GM21515 (cell line): ENCODE measurements around the gene HIPK2.
"Not testable (repeated sequence)": the region's sequence is repeated elsewhere in the genome, so short reads cannot be mapped to it uniquely, and the experiment has no call there.

Experiments
- ATAC-seq: cut with Tn5 transposase; IDR thresholded peaks from one replicate; pipeline ENCODE4 v1.9.1; 2021; ENCODE audit not compliant: unreplicated experiment

HIPK2 gene

DNA sequence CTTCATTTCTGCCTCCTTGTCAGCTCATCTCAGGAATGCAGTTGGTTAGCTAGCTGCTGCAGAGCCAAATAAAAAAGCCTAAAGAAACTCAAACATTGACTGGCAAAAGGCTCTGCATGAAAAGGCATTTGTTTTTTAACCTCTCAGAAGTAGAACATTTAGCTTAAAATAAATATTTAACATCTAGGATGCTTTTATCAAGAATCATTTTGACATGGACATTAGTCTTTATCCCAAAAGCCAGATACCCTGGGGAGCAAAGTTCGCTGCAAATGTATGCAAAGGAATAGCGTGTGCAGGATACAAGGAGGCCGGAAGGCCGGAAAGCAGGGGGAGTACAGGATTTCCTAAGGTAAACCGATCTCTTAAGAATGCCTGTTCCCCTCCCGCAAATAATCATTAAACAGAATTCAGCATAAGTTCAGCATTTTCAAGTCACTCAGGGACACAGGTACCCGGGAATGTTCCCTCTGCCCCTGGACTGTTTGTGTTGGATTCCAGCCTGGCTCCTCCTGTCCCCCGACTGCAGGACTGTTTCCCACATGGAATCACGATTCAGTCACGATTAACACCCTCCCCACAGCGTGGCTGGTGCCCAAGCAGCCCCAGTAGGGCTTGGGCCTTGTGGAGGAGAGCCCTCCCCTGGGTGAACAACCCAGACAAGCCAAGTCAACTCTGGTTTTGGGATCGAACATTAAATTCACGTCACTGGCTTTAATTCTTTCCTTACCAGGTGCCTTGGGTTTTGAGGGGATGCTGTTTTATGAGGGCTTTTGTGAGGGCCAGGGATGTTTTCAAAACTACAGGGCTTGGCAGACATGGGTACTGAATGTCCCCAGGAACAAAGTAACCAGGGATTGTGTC is 97.8 kb downstream of the HIPK2 start:
- no peak for ATAC-seq

DNA sequence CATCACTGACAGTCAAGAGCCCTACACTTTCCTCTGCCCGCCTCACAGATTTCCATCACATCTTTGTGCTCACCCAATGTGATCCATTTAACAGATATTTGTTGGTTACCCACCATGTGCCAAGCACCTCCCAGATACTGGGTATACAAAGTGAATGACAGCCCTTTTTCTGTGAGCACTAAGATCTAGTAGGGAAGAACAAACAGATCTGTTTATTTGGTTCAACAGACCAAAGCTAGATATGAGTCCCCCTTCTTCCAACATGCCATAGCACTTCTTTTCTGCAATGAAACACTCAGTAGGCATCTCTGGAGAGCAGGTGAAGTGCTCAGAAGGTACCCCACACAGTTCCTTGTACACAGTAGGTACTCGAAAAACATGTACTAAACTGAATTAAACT is 101.4 kb downstream of the HIPK2 start:
- no peak for ATAC-seq

DNA sequence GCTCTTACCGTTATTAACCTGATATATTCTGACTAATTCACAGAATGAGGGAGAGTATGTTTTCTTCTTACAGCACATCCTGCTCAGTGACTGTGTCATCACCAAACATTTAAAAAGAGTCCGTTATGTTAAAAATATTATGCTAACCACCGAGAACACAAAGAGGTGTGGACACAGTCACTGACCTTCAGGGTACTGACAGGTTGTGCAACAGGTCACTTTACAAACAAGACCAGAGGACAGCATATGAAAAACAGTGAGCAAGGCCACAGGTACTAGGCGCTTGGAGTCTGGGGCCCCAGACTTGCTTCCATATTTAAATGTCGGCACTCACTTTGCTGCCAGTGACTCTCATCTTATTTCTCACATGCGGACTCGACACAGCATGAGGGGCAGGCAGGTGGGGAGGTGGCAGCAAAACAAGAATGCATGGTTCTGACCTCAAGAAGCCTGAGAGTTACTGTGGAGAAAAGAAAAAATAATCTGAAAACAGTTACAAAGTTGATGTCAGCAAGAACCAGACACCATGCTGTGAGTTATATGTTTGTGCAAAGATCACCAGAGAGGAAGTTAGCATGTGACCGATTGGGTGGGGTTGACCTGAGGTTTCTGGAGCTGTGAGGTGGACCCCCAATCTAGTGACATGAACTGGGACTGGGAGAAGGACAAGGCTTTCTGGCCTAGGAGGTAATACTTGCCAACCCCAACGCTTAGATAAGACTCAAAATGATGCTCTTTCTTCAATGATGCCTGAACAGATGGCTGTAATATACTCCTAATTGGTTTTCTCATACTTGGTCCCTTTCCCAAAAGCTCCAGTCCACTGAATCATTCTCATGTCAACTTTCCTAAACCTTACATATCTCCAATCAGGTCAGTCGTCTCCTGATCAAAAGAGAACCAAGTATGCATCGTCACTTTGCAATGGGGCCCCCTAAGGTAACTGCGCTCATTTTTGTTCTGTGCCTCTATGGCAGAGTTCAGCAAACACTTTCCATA is 102.4 kb downstream of the HIPK2 start:
- no peak for ATAC-seq

DNA sequence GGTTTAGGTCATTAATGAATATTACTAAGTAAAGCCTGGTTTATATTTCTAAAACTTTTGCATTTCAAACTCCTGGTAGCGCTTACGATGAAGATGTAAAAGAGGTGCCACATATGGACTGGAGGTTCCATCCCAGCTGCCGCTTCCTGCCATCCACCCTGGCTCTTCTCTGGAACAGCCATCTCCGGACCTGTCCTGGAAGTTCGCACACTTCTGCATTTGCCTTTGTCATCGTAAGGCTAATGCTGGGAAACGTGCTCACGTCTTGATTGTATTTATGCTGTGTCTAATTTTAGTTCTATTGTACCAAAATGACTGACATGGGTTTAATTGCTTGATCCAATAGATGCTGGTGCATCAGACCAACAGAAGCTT is 103.1 kb downstream of the HIPK2 start:
- ATAC-seq, result no peak

DNA sequence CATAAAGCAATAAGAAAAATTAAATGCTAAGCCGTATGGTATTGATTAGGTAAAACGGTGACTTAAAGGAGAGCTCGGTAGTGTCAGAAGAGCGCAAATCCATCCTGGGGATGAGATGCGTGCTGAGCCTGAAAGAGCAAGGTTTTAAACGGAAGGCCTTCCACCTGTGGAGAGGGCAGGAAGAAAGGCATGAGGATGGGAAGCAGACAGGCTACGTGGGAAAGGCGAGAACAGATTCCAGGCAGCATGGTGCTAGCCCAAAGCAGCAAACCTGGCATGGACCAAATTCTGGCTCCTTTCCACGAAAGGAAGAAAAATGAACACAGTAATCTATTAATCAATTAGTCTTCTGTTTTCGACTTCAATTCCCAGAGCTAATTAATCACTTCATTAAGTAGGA is 103.5 kb downstream of the HIPK2 start:
- no peak for ATAC-seq

DNA sequence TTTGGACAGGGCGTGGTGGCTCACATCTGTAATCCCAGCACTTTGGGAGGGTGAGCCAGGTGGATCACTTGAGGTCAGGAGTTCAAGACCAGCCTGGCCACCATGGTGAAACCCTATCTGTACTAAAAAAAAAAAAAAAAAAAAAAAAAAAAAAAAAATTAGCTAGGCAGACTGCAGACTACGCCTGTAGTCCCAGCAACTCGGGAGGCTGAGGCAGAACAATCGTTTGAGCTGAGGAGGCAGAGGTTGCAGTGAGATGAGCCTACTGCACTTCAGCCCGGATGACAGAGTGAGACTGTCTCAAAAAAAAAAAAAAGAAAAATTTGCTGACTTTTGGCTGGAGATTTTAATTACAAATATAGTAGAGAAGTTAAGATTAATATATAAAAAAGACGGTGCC is 104.0 kb downstream of the HIPK2 start:
- ATAC-seq, result no peak

DNA sequence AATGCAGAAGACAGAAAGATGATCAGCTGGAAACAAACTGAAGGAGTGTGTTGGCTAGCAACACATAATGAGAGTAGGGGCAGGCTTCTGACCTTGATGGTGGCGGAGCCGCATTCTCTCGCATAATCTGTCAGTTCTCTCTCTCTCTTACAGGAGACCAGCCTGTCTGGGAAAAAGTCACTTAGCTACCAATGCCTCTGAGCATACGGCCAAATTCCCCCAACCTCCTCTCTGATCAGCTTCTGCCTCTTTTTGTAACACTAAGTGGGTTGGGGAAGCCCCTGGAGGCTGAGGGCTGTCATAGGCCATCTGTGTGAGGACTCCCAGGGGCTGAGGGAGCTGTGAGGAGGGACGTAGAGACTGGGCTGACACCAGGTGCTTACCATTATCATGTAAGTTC is 104.6 kb downstream of the HIPK2 start:
- peak; percentile 82 for ATAC-seq

DNA sequence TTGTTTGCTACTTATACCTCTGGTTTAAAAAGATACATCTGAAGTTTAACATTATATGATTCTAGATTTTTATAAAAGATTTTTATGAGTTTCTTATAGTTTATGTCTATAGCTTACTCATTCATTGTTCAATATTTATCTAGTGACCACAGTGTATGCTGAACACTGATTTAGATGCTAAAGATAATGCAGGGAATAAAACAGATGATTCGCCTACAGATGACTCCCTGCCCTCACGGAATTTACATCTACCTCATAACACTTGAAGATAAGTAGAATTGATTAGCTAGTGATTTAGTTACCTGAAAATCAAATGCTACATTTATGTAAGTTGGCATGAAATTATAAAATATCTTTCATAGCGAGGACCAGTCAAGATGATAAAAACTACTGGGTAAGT is 105.8 kb downstream of the HIPK2 start:
- no peak for ATAC-seq

DNA sequence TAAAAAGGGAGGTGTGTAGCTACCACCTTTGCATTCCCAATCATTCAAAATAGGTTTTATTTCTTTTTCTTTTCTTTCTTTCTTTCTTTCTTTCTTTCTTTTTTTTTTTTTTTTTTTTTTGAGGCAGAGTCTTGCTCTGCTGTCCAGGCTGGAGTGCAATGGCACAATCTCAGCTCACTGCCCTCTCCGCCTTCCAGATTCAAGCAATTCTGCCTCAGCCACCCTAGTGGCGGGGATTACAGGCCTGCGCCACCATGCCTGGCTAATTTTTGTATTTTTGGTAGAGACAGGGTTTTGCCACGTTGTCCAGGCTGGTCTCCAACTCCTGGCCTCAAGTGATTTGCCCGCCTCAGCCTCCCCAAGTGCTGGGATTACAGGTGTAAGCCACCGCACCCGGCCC is 107.1 kb downstream of the HIPK2 start:
- ATAC-seq, result not testable (repeated sequence)

DNA sequence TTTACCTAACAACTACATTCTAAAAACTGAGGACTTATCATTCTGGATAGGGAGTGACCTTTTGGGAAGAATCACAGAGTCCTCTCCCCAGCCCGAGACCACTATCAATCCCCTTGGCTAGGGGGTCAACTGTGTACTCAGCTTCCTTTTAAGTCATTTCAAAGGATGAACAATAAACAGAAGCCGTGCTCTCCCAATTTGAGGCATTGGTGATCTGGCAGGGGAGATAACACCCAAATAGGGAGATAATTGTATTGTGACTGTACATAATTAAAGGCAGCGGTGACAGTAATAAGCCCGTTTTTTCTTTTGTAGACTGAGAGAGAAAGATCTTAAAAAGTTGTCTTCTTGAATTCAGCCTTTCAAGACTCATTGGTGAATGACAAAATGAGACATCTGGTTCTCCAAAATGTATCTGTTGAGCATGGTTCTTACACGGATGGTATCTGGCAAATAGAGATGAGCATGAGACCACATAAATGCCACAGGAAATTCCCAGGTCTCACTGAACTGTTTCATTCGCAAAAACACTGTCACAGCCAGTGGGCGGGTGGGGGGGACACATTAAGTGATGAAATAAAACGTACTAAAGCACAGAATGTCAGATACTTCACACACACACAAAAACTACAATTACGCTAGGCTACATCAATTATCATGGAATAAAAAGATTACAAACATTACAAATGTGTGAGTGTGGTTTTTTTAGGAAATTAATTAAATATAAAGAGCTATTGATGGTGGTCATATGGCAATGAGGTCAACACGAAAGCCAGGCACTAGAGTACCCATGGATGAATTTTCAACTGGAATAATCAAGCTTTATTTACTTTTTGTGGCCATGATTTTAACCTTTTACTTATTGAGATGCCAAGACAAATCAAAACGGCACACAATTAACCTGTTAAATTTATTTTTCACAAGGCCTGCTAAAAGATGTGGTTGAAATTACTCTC is 108.4 kb downstream of the HIPK2 start:
- ATAC-seq, result no peak

DNA sequence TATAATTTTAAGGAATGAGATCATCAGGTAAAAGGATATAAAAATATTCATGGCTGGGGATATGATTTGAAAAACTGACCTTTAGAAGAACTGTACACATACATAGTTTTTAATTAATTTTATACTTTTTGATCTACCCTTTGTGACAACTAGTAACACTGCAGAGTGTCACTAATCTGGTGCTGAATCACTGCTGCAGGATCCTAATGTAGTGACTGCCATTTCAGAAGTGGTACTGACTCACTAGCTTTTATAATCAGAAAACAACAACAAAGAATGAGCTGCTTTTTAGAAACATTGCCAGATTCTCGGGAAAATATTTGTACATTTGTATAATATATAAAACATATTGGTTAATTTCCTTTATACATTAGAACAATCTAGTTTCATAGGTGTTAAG is 110.4 kb downstream of the HIPK2 start:
- no peak for ATAC-seq

DNA sequence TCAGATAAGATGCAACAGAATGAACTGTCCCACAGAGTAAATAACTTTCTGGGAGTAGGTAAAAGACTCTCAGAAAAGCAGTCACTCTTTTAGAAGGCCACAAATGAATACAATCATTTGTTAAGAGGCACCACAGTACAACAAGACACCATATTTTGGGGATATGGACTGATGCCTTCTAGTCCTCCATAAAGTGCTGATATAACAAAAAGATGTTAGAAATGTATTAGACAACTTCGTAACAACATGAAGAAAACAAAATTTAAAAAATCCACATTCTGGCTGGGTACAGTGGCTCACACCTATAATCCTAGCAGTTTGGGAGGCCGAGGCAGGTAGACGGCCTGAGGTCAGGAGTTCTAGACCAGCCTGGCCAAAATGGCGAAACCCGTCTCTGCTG is 111.3 kb downstream of the HIPK2 start:
- ATAC-seq, result no peak

DNA sequence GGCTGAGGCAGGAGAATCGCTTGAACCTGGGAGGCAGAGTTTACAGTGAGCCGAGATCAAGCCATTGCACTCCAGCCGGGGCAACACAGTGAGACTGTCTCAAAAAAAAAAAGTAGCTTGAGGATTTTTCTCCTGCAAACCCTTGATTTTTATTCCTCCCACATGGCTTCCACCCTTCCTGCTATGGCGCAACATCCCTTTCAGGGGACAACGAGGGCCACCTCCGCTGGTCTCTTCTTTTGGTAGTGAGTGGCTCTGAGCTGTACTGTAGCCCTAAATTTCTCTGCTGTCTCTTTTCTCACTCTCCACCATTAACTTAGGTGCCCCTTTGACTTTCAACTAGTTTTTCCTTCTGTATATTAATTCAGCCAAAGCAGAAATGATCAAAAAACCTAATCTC is 113.4 kb downstream of the HIPK2 start:
- no peak for ATAC-seq

DNA sequence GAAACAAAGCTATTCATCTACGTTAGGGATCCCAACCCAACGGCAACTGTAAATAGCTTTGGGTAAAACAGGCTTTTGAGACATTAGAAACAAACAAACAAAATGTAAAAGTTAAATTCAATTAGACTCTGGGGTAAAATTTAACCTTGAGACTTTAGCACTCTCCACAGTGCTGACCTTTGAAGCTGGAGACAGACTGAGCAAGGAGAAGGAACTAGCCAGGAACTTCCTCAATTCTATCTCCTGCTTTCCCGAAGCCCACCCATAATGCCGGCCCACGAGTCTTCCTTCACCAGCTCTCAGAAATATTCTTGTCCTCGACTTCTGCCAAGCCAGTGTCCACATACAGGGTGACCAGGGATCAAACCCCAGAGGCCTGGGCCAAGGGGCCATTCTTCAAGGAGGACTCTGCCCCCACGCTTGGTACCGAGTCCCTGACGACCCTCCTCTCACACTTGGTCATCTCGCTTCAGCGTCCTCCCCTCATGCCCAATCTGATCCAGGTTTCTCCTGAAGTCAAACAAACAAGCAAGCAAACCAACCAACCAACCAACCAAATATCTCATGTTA is 114.1 kb downstream of the HIPK2 start:
- no peak for ATAC-seq

DNA sequence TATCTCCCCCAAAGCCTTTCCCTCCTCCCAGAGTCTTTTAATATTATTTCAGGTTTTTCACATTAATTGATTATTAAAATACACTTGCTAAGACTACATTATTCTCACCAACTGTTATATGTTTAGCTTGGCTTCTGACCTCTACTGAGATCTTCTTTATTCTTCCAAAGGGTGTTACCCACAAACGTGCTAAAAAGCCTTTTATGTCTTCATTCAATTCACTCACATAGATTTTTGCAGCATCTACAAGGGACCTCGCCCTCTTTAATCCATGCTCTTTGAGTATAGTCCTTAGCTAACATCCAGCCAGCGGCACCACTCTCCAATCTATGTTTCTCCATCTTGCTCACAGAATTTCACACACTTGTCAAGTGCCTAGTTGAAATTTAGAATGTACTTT is 115.9 kb downstream of the HIPK2 start:
- ATAC-seq, result no peak

DNA sequence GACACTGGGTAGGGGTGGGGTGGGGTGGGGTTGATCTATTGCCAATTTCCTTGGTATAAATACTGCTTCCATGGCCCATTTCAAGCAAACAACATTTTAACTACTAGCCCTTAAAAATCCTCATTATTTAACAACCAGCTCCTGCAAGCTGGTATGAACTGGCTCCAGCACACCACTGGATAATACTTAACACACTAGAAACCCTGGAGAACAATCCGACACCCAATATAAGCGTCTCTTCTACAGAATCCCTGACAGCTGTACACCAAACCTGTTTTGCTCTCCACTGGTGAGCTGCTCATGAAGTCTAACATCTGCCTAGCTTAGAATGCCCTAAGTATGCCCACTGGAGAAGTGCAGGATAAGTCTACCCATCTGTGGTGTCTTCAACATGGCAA is 116.8 kb downstream of the HIPK2 start:
- ATAC-seq, result no peak

DNA sequence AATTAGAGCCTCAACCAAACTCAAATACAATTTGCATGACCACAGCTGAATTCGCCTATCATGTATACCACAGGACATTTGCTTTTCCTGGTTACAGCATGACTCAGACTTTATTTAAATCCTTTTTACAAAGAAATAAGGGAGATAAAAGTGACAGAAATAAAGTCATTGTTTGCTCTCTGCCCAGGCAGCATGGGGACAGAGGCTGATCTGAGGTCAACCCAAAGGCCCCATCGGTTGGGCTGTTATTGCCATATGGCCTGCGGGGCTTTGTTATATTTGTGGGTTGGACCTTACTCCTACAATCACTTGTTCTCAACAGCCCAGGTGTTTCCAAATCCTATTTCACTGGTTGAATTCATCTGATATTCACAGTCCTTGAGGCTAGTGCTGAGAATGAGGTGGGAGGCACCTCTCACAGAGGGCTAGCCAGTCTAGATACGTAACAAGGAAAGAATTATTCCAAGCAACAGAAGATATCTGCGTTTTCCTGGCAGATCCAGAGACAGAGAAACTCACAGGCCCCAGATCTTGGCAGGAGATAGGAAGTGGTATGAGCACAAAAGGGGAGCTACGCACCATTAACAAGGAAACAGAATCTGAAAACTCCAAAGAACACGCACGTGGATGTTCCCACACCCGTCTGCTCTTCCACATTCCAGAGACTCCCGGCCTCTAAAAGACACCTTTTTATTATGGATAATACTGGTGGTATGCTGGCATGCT is 117.3 kb downstream of the HIPK2 start:
- ATAC-seq, result no peak

DNA sequence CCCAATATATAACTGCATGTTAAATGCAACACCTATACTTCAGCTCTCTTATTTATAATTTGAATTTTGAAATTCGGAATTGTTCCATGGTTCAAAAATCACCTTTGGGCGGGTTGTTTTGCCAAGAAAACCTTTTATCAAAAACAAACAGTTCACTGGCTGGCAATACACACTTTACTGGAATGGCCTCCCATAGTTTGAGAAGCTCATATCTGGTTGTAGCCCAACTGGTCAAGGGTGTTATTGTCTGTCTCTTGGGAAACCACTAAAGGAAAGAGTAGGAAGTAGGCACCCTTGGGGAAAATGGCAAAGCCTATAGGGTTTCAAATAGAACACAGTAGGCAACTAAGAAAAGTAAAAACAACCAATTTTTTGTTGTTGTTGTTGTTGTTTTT is 117.9 kb downstream of the HIPK2 start:
- ATAC-seq, result no peak

DNA sequence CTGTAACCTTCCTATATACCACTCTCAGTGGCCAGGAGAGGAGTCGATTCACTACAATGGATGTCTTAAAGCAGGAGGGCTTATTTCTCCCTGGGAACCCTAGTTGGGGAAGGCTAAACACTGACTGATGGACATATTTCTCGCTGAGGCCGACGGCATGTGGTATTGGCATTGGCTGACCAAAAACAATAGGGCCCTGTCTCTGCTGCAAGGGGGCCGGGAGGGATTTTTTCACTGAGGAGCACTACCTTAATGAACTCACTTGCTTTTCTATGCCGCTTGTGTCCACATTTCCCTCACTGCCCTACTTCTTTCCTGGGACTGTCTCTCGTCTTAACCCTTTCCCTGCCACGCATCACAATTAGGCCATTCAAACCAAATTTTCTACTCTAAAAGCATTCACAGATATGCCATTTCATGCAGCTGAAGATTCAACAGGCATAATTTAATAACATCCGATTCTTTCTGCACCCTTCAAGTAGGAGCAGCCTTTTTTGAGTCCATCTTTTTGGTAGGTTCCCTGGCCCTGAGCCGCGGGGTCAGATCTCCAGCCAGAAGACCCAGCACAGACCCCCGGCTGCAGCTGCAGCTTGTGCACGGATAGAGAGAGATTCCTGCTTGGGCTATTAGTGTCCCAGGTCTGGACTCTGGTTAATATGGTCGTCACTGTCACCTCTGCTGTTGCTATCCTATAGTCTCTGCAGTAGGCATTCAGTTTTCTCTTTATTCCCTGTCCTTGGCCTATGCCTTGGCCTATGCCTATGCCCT is 118.7 kb downstream of the HIPK2 start:
- no peak for ATAC-seq
